HepG2 (cell line): Measurements from ENCODE around the gene ASGR1. TPM values are rescaled to one million over a fixed set of nuclear protein-coding genes. Genes with fewer than 3 reads are reported as not detected.

Experiments used
- ASH2L ChIP-seq: fragments of 300-600, 200-600 bp; sonication (generic); IDR thresholded peaks from 2 replicates; pipeline ENCODE4 v1.7.0; 2017; ENCODE audit warnings: low read depth, mild to moderate bottlenecking, moderate library complexity, mixed read lengths, low read length; ENCODE audit not compliant: insufficient read length
- IRX3 ChIP-seq: sonication (generic); formaldehyde crosslinking; IDR thresholded peaks from 2 replicates; pipeline ENCODE4 v1.8.1; 2023; ENCODE audit warnings: mild to moderate bottlenecking, low read depth, missing genetic modification reagents, borderline replicate concordance
- MAFF ChIP-seq: IDR thresholded peaks from 2 replicates; pipeline ENCODE4 v1.6.1; 2011; ENCODE audit warnings: low read depth, low read length, improper control_type of control experiment
- MAFK ChIP-seq, 2 experiments: IDR thresholded peaks in 1 of 2; conservative IDR thresholded peaks in 1 of 2; 2 replicates each; pipeline ENCODE4 v1.6.1; 2011; ENCODE audit warnings: improper control_type of control experiment in 2 of 2, low read length in 2 of 2
- MED1 ChIP-seq: sonication (generic); formaldehyde crosslinking; IDR thresholded peaks from 2 replicates; pipeline ENCODE4 v1.4.0; 2020; ENCODE audit warnings: missing genetic modification reagents
- NFRKB ChIP-seq: fragments of 450-650 bp; IDR thresholded peaks from 2 replicates; pipeline ENCODE4 v1.6.1; 2017
- PHF21A ChIP-seq: sonication (generic); formaldehyde crosslinking; IDR thresholded peaks from 2 replicates; pipeline ENCODE4 v1.5.0; 2020; ENCODE audit warnings: mild to moderate bottlenecking, missing genetic modification reagents
- RARG ChIP-seq: sonication (generic); formaldehyde crosslinking; IDR thresholded peaks from 2 replicates; pipeline ENCODE4 v1.4.0; 2020; ENCODE audit warnings: low read depth, mild to moderate bottlenecking, missing genetic modification reagents
- SRY ChIP-seq: sonication (generic); formaldehyde crosslinking; IDR thresholded peaks from 2 replicates; pipeline ENCODE4 v1.8.0; 2022; ENCODE audit warnings: mild to moderate bottlenecking, missing genetic modification reagents
- ZNF317 ChIP-seq: sonication (generic); formaldehyde crosslinking; IDR thresholded peaks from 2 replicates; pipeline ENCODE4 v1.5.0; 2020; ENCODE audit warnings: mild to moderate bottlenecking, missing genetic modification reagents
- ZNF431 ChIP-seq: sonication (generic); formaldehyde crosslinking; IDR thresholded peaks from 2 replicates; pipeline ENCODE4 v1.9.0; 2022; ENCODE audit warnings: missing genetic modification reagents, low read depth, mild to moderate bottlenecking, borderline replicate concordance
- ZNF543 ChIP-seq: sonication (generic); formaldehyde crosslinking; IDR thresholded peaks from 2 replicates; pipeline ENCODE4 v1.4.0; 2020; ENCODE audit warnings: mild to moderate bottlenecking, missing genetic modification reagents
- ZNF772 ChIP-seq: sonication (generic); formaldehyde crosslinking; IDR thresholded peaks from 2 replicates; pipeline ENCODE4 v1.5.0; 2020; ENCODE audit warnings: mild to moderate bottlenecking, missing genetic modification reagents
- polyA plus RNA-seq, 8 experiments: library from polyadenylated mRNA; depleted of rRNA in 3 of 8; stranded (reverse) in 7 of 8; unstranded in 1 of 8; fragments of >200 nt; fragmentation: Illumina TruSeq in 4 of 8; extraction: Trizol in 4 of 8; gene quantifications; 2 replicates each; pipeline versions ENCODE4 v1.2.1 to v1.2.3, GENCODE V29; 2011 to 2016; ENCODE audit warnings: low read depth in 4 of 8, missing spikeins in 1 of 8, mixed read lengths in 1 of 8; ENCODE audit not compliant: insufficient read depth in 1 of 8
- total RNA-seq, 5 experiments: library from RNA; depleted of rRNA; stranded (reverse); fragments of >200 nt; fragmentation: Illumina TruSeq; extraction: Trizol; gene quantifications; 2 replicates each; pipeline ENCODE4 v1.2.3, GENCODE V29; 2016; ENCODE audit warnings: low read depth in 1 of 5
- TF ChIP-seq, protein P1 (sequence below): sonication (generic); formaldehyde crosslinking; IDR thresholded peaks from 2 replicates; pipeline ENCODE4 v1.4.0; 2020; ENCODE audit warnings: missing genetic modification reagents
- TF ChIP-seq, protein P2 (sequence below), 2 experiments: sonication (generic) in 1 of 2; formaldehyde crosslinking in 1 of 2; IDR thresholded peaks; 2 replicates each; pipeline versions ENCODE4 v1.4.0 to v1.6.1; 2018 to 2020; ENCODE audit warnings: missing genetic modification reagents in 2 of 2, borderline replicate concordance in 1 of 2, low read depth in 1 of 2, mild to moderate bottlenecking in 1 of 2, missing biosample characterization in 1 of 2
- TF ChIP-seq, protein P3 (sequence below): sonication (generic); formaldehyde crosslinking; IDR thresholded peaks from 2 replicates; pipeline ENCODE4 v1.8.0; 2022; ENCODE audit warnings: mild to moderate bottlenecking, missing genetic modification reagents
- TF ChIP-seq, protein P4 (sequence below): sonication (generic); formaldehyde crosslinking; IDR thresholded peaks from 2 replicates; pipeline ENCODE4 v1.4.0; 2020; ENCODE audit warnings: low read depth, mild to moderate bottlenecking, missing genetic modification reagents
- TF ChIP-seq, protein P5 (sequence below): sonication (generic); formaldehyde crosslinking; IDR thresholded peaks from 2 replicates; pipeline ENCODE4 v1.9.0; 2022; ENCODE audit warnings: low read depth, missing genetic modification reagents

ASGR1 gene
- total and polyA plus RNA-seq, 2 of the 13 experiments (the other 11 are each of a cell fraction or from before 2014, with no cell fraction given), result 353 to 796 TPM

DNA sequence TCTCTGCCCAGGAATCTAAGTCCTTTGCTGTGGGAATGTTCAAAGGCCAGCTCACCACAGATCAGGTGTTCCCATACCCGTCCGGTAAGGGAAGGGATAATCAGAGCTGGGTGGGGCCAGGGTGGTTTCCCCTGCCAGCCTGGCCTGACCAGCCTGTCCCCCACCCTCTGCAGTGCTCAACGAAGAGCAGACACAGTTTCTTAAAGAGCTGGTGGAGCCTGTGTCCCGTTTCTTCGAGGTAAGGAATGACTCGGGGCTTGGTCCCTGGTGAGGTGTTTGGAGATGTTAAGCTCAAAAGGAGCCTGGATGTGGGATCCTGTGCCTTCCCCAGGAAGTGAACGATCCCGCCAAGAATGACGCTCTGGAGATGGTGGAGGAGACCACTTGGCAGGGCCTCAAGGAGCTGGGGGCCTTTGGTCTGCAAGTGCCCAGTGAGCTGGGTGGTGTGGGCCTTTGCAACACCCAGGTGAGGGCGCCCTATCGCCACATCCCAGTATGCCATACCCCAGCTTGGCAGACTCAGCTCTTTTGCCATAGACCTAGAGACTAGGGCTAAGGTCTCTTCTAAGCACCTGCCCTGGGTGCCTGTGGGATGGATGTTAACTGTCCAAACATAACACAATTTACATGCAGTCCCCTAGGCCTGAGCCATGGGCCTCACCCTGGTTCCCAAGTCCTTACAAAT is 41.6 kb upstream of the ASGR1 start (continued):
- TF ChIP-seq, protein P1, sequence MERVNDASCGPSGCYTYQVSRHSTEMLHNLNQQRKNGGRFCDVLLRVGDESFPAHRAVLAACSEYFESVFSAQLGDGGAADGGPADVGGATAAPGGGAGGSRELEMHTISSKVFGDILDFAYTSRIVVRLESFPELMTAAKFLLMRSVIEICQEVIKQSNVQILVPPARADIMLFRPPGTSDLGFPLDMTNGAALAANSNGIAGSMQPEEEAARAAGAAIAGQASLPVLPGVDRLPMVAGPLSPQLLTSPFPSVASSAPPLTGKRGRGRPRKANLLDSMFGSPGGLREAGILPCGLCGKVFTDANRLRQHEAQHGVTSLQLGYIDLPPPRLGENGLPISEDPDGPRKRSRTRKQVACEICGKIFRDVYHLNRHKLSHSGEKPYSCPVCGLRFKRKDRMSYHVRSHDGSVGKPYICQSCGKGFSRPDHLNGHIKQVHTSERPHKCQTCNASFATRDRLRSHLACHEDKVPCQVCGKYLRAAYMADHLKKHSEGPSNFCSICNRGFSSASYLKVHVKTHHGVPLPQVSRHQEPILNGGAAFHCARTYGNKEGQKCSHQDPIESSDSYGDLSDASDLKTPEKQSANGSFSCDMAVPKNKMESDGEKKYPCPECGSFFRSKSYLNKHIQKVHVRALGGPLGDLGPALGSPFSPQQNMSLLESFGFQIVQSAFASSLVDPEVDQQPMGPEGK (CRISPR knock-in tag), result 0 out of 2 replicates have a peak, but pooled peaks have one; percentile 25
- TF ChIP-seq, protein P2, sequence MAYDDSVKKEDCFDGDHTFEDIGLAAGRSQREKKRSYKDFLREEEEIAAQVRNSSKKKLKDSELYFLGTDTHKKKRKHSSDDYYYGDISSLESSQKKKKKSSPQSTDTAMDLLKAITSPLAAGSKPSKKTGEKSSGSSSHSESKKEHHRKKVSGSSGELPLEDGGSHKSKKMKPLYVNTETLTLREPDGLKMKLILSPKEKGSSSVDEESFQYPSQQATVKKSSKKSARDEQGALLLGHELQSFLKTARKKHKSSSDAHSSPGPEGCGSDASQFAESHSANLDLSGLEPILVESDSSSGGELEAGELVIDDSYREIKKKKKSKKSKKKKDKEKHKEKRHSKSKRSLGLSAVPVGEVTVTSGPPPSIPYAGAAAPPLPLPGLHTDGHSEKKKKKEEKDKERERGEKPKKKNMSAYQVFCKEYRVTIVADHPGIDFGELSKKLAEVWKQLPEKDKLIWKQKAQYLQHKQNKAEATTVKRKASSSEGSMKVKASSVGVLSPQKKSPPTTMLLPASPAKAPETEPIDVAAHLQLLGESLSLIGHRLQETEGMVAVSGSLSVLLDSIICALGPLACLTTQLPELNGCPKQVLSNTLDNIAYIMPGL (CRISPR knock-in tag; IDR thresholded peaks at IDR 0.05; ENCODE audit: borderline replicate concordance in 1 of 2, low read depth in 1 of 2), result peak in 1 of 2 experiments; percentile 50; a peak in 1 of 4 replicates
- TF ChIP-seq MAFK (conservative IDR thresholded peaks at IDR 0.05 in 1 of 2, IDR thresholded peaks at IDR 0.05 in 1 of 2; ENCODE audit: low read length in 2 of 2) (peak; percentile 18 to 51; a peak in 2 of 4 replicates), ZNF317 (CRISPR knock-in tag) (0 out of 2 replicates have a peak, but pooled peaks have one; percentile 16), NFRKB (no peak), ZNF772 (CRISPR knock-in tag) (peak; percentile 71), MAFF (peak; percentile 57; the same call in 1 of the 2 replicates), ASH2L (no peak), RARG (CRISPR knock-in tag) (no peak), MED1 (CRISPR knock-in tag) (peak; percentile 4; the same call in 1 of the 2 replicates), IRX3 (CRISPR knock-in tag) (no peak), ZNF543 (CRISPR knock-in tag) (peak; percentile 99), SRY (CRISPR knock-in tag) (no peak), PHF21A (CRISPR knock-in tag) (peak; percentile 59; the same call in 1 of the 2 replicates), ZNF431 (0 out of 2 replicates have a peak, but pooled peaks have one; percentile 26)
- TF ChIP-seq, protein P3, sequence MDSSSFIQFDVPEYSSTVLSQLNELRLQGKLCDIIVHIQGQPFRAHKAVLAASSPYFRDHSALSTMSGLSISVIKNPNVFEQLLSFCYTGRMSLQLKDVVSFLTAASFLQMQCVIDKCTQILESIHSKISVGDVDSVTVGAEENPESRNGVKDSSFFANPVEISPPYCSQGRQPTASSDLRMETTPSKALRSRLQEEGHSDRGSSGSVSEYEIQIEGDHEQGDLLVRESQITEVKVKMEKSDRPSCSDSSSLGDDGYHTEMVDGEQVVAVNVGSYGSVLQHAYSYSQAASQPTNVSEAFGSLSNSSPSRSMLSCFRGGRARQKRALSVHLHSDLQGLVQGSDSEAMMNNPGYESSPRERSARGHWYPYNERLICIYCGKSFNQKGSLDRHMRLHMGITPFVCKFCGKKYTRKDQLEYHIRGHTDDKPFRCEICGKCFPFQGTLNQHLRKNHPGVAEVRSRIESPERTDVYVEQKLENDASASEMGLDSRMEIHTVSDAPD (CRISPR knock-in tag), result peak; percentile 68; the same call in 1 of the 2 replicates
- TF ChIP-seq, protein P4, sequence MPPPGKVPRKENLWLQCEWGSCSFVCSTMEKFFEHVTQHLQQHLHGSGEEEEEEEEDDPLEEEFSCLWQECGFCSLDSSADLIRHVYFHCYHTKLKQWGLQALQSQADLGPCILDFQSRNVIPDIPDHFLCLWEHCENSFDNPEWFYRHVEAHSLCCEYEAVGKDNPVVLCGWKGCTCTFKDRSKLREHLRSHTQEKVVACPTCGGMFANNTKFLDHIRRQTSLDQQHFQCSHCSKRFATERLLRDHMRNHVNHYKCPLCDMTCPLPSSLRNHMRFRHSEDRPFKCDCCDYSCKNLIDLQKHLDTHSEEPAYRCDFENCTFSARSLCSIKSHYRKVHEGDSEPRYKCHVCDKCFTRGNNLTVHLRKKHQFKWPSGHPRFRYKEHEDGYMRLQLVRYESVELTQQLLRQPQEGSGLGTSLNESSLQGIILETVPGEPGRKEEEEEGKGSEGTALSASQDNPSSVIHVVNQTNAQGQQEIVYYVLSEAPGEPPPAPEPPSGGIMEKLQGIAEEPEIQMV (CRISPR knock-in tag), result peak; percentile 80
- TF ChIP-seq, protein P5, sequence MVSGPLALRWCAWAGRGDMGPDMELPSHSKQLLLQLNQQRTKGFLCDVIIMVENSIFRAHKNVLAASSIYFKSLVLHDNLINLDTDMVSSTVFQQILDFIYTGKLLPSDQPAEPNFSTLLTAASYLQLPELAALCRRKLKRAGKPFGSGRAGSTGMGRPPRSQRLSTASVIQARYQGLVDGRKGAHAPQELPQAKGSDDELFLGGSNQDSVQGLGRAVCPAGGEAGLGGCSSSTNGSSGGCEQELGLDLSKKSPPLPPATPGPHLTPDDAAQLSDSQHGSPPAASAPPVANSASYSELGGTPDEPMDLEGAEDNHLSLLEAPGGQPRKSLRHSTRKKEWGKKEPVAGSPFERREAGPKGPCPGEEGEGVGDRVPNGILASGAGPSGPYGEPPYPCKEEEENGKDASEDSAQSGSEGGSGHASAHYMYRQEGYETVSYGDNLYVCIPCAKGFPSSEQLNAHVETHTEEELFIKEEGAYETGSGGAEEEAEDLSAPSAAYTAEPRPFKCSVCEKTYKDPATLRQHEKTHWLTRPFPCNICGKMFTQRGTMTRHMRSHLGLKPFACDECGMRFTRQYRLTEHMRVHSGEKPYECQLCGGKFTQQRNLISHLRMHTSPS (CRISPR knock-in tag), result peak; percentile 69
